Body of pancreas (tissue), 4 donors: ENCODE measurements around the gene PRPSAP1. TPM values are rescaled to one million over a fixed set of nuclear protein-coding genes. Genes with fewer than 3 reads are reported as not detected.
A peak's percentile ranks its signal among the peaks of the same experiment; 100 is the strongest.

Experiments
- ATAC-seq: fragments of 150-250 bp; one replicate; pipeline ENCODE4 v1.9.1; 2016
- DNase-seq, 4 donors: peaks; one replicate each; pipeline ENCODE4 v3.0.0-alpha.2; 2019
- H3K27ac ChIP-seq, 4 donors: fragments of 200-600 bp; sonication (generic); 1 replicate in 3 of 4; 2 replicates in 1 of 4; pipeline versions ENCODE4 v1.5.1 to v1.6.1; 2016 to 2019; ENCODE audit warnings: mild to moderate bottlenecking in 1 of 4, mixed read lengths in 1 of 4, moderate library complexity in 1 of 4
- H3K27me3 ChIP-seq, 2 donors: fragments of 200-600 bp; sonication (generic); one replicate each; pipeline ENCODE4 v1.6.0; 2016; ENCODE audit warnings: mild to moderate bottlenecking in 1 of 2
- H3K36me3 ChIP-seq, 2 donors: fragments of 200-600 bp; sonication (generic); replicated peaks in 1 of 2; 2 replicates each; pipeline ENCODE4 v1.5.1; 2016; ENCODE audit warnings: low read depth in 2 of 2; ENCODE audit not compliant: insufficient read depth in 1 of 2
- H3K4me1 ChIP-seq: fragments of 200-600 bp; sonication (generic); one replicate; pipeline ENCODE4 v1.6.0; 2016
- H3K4me3 ChIP-seq, 2 donors: fragments of 200-600 bp; sonication (generic); 1 replicate in 1 of 2; 2 replicates in 1 of 2; pipeline ENCODE4 v1.5.1; 2016 to 2019
- H3K9me3 ChIP-seq, 3 donors: fragments of 200-600 bp; sonication (generic); 1 replicate in 2 of 3; 2 replicates in 1 of 3; pipeline ENCODE4 v1.5.1; 2016
- POLR2A ChIP-seq, 3 donors: fragments of 450-650 bp; IDR thresholded peaks; one replicate each; pipeline ENCODE4 v1.6.1; 2016; ENCODE audit warnings: antibody characterized with exemption in 3 of 3, mild to moderate bottlenecking in 2 of 3
- WGBS, 2 donors: methylation state at CpG; one replicate each; pipeline ENCODE4 v1.1.5; 2017; 5-methylcytosine and 5-hydroxymethylcytosine counted together
- intact Hi-C: fragments of 100-400 bp; cut with DNase I; formaldehyde crosslinking; loops from one replicate; pipeline ENCODE4 v1.15.1; 2023
- total RNA-seq, 2 donors: library from RNA; depleted of rRNA; stranded (reverse); fragments of >200 nt; gene quantifications; one replicate each; pipeline ENCODE4 v1.1.0, GENCODE V29; 2016
- TF ChIP-seq, protein P1 (sequence below), 7 experiments: fragments of 450-650 bp in 4 of 7; fragments of 200-600 bp in 3 of 7; sonication (generic) in 3 of 7; IDR thresholded peaks; one replicate each; pipeline ENCODE4 v1.5.1; 2016 to 2019; ENCODE audit warnings: antibody characterized with exemption in 7 of 7

PRPSAP1 gene, protein sequence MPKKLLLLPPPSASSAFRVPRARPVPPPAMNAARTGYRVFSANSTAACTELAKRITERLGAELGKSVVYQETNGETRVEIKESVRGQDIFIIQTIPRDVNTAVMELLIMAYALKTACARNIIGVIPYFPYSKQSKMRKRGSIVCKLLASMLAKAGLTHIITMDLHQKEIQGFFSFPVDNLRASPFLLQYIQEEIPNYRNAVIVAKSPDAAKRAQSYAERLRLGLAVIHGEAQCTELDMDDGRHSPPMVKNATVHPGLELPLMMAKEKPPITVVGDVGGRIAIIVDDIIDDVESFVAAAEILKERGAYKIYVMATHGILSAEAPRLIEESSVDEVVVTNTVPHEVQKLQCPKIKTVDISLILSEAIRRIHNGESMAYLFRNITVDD
- 10 to 100 TPM; 34.8 to 55.7 TPM for total RNA-seq

DNA sequence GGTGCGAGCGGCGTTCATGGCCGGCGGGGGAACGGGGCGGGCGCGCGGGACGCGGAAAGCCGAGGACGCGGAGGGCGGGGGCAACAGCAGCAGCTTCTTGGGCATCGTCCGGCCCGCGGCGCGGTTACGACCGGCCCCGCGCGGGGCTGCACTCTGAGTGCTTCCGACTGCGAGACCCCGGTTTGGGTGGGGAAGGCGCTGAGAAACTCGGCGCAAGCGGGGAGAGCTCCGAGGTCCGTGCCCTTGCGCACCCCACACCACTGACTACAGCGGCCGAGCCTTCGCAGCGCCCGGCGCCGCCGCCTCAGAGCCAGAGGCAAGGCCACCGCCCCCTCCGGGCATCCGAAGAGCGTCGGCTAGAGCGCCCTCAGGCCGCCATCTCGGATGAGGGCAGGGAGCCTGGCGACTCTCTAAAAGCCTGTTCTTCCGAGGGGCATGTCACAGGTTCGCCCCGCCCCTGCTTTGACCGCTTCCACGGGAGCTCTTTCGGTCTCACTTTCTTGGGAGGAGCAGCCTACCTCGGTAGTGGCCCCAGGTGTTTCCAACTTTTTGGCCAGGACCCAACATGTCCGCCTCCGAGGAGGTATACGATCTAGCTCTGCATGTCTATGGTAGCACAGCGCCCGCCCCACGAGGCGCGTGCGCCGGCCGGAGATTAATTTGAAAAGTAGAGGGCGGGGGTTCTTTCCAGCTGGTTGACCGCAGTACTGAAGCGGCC lies at the start of gene PRPSAP1:
TSS of gene PRPSAP1 (minus strand) at position 318 of the 718 bp plus-strand sequence. CDS start at position 105, 213 bp downstream.
- intact Hi-C loops = no loop called here
- TF ChIP-seq, protein P1, sequence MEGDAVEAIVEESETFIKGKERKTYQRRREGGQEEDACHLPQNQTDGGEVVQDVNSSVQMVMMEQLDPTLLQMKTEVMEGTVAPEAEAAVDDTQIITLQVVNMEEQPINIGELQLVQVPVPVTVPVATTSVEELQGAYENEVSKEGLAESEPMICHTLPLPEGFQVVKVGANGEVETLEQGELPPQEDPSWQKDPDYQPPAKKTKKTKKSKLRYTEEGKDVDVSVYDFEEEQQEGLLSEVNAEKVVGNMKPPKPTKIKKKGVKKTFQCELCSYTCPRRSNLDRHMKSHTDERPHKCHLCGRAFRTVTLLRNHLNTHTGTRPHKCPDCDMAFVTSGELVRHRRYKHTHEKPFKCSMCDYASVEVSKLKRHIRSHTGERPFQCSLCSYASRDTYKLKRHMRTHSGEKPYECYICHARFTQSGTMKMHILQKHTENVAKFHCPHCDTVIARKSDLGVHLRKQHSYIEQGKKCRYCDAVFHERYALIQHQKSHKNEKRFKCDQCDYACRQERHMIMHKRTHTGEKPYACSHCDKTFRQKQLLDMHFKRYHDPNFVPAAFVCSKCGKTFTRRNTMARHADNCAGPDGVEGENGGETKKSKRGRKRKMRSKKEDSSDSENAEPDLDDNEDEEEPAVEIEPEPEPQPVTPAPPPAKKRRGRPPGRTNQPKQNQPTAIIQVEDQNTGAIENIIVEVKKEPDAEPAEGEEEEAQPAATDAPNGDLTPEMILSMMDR (IDR thresholded peaks at IDR 0.05) = peak in 6 of 7 experiments; percentile 26 to 60 (median 52)
- TF ChIP-seq POLR2A (IDR thresholded peaks at IDR 0.05) = peak; percentile 91 to 95 (median 94)

DNA sequence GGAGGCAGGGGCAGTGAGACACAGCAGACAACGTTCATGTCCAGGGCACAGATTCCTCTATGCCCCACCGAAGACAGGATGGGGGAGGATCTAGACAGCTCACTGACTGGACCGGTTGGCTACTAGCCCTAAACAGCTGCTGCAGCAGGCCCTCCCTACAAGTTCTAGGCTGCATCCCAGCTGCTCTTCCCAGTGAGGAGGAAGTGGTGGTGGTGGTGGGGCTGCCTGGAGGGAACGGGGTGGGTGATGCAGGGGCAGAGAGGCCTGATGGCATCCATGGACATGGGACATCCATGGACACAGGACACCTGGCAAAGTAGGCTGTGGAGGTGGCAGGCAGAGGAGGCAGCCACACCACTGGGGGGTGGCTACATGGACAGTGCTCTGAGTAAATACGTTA lies 49.0 kb upstream of the PRPSAP1 start:
- 77 to 87% methylated on average over 5 of the region's 5 CpGs for WGBS, 2 donors
- no peak overlapping the region for H3K4me3 ChIP-seq
- no peak for TF ChIP-seq POLR2A (IDR thresholded peaks at IDR 0.05)
- TF ChIP-seq, protein P1 (IDR thresholded peaks at IDR 0.05) = no peak
- H3K9me3 ChIP-seq = no peaks in the 10 kb centered on the region
- peaks cover 6 to 28% of the 10 kb centered on the region in 2 donors for H3K36me3 ChIP-seq
- intact Hi-C loops = loop anchor here (5.0 kb wide), 1 partner anchor 110 kb away; no protein-coding TSS in a partner anchor
- no peaks in the 10 kb centered on the region for H3K27me3 ChIP-seq
- ATAC-seq = no peak
- no peak for DNase-seq
- H3K4me1 ChIP-seq = peaks cover 4% of the 10 kb centered on the region
- H3K27ac ChIP-seq = no peak overlapping the region

More for the DNA sequence above, at the start of gene PRPSAP1:
- no peaks in the 10 kb centered on the region for H3K9me3 ChIP-seq
- no peaks in the 10 kb centered on the region for H3K36me3 ChIP-seq
- WGBS, 2 donors = 0% methylated on average over 3 to 60 of the region's 75 CpGs
- H3K4me3 ChIP-seq = peak within 1 kb of the TSS; percentile 95 to 99
- peak within 1 kb of the TSS; percentile 53 to 94 (median 88) for H3K27ac ChIP-seq
- peaks cover 19% of the 10 kb centered on the region for H3K4me1 ChIP-seq
- ATAC-seq = peak; percentile 95
- DNase-seq = peak; percentile 89 to 93 (median 91)
- H3K27me3 ChIP-seq = no peaks in the 10 kb centered on the region

DNA sequence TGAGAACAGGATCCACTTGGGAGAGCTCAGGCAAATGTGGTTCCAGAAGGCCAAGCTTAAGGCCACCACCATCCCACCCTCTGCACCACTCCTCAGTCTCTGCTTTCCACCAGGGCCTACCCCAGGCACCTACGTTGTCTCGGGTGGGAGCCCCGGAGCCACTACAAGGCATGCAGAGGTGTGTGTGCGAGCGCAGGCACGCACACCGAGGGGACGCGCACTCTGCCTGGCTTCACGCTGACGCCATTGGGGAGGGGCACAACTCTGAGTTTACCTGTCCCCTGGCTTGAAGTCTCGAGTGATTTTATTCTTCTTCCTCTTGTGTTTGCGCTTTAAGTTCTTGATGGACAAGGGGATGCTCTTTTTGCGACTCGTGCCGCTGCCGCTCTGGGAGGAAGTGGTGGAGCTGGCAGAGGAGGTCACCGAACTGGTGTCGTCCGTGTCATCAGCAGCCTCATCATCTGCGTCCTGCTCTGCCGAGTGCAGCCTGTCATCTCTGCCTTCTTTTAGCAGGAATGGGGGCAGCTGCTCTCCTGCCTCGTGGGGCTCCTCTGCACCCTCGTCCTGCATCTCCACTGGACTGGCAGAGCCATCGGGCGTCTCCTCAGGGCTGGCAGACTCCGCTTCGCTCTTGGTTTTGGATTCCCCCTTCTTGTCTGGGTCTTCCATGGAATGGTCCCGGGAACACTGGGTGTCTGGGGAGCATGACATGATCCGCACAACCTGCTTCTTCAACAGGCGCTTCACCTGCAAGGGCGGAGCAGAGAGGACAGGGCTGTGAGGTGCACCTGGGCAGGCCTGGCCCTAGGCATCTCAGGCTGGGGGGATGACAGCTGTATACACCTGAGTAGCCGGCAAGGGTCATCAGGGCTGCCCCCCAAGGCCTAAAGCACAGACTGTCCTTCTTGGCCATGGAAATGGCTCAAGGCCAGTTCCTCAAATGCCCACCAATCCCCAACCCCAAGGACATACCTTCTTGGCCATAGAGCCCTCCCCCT lies 45.8 kb upstream of the PRPSAP1 start:
- Histone ChIP-seq H3K4me3 (no peak overlapping the region), H3K27me3 (no peaks in the 10 kb centered on the region), H3K27ac (no peak overlapping the region), H3K9me3 (no peaks in the 10 kb centered on the region), H3K36me3 (peaks cover 6 to 42% of the 10 kb centered on the region in 2 donors), H3K4me1 (no peaks in the 10 kb centered on the region)
- intact Hi-C loops = loop anchor here (2.0 to 5.0 kb wide), 2 partner anchors 97 to 113 kb away; no protein-coding TSS in a partner anchor
- 88 to 89% methylated on average over 26 to 33 of the region's 33 CpGs for WGBS, 2 donors
- DNase-seq = no peak
- TF ChIP-seq, protein P1 (IDR thresholded peaks at IDR 0.05) = no peak
- no peak for TF ChIP-seq POLR2A (IDR thresholded peaks at IDR 0.05)
- ATAC-seq = no peak

DNA sequence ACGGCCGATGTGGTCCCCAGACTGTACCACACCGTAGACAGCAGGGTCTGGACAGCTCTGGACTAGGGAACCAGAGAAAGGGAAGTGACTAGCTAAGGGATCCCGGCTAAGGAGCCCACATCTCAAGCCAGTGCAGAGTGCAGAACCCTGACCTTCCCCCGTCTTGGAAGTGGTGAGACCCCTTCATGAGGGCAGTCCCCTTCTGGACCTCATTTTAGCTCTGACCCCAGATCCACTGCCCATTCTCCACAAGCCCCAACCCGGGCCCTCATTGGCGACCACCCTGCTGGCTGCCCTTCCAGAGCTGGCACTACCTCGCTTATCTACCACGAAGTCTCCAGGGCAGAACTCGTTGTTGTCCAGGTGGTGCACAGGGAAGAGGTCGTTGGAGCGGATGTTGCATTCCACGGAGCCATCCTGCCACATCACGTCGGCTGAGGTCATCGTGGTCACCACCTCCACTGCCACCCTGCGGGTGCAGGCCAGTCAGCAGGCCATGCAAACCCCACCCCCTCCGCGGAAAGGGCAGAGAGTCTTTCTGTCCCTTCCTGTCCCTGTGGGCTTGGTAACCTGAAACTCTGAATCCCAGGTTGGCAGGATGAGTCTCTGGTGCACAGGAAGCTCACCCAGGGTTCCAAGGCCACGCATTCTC lies 44.9 kb upstream of the PRPSAP1 start:
- peaks cover 6 to 46% of the 10 kb centered on the region in 2 donors for H3K36me3 ChIP-seq
- intact Hi-C loops = loop anchor here (2.0 kb wide), 1 partner anchor 96 kb away; no protein-coding TSS in a partner anchor
- H3K4me3 ChIP-seq = no peak overlapping the region

More for the DNA sequence above, 44.9 kb upstream of the PRPSAP1 start:
- Histone ChIP-seq H3K9me3 (no peaks in the 10 kb centered on the region), H3K27ac (no peak overlapping the region), H3K4me1 (no peaks in the 10 kb centered on the region), H3K27me3 (no peaks in the 10 kb centered on the region)
- TF ChIP-seq, protein P1 (IDR thresholded peaks at IDR 0.05) = no peak
- TF ChIP-seq POLR2A (IDR thresholded peaks at IDR 0.05) = no peak
- ATAC-seq (peak; percentile 7), DNase-seq (no peak)
- WGBS, 2 donors = 71 to 77% methylated on average over 13 to 20 of the region's 20 CpGs
